Osteocyte (in vitro differentiated cells): Measurements from ENCODE around the gene EPHB2. TPM values are rescaled to one million over a fixed set of nuclear protein-coding genes. Genes with fewer than 3 reads are reported as not detected.

Source experiments
- DNase-seq: peaks from one replicate; pipeline ENCODE4 v3.0.0; 2021; ENCODE audit warnings: mixed read lengths; ENCODE audit not compliant: unreplicated experiment; ENCODE audit errors: extremely low spot score
- H3K27ac Mint-ChIP-seq: one replicate; pipeline ENCODE4 v1.8.0; 2021; ENCODE audit warnings: mild to moderate bottlenecking, mixed read lengths; ENCODE audit not compliant: unreplicated experiment
- H3K27me3 Mint-ChIP-seq: one replicate; pipeline ENCODE4 v1.8.0; 2021; ENCODE audit warnings: mixed read lengths; ENCODE audit not compliant: unreplicated experiment
- H3K36me3 Mint-ChIP-seq: one replicate; pipeline ENCODE4 v1.8.0; 2021; ENCODE audit warnings: mixed read lengths; ENCODE audit not compliant: unreplicated experiment
- H3K4me1 Mint-ChIP-seq: one replicate; pipeline ENCODE4 v1.8.0; 2021; ENCODE audit warnings: mixed read lengths; ENCODE audit not compliant: unreplicated experiment
- H3K4me3 Mint-ChIP-seq: one replicate; pipeline ENCODE4 v1.8.0; 2021; ENCODE audit warnings: mild to moderate bottlenecking, moderate library complexity, mixed read lengths; ENCODE audit not compliant: unreplicated experiment
- H3K9me3 Mint-ChIP-seq: one replicate; pipeline ENCODE4 v1.8.0; 2021; ENCODE audit warnings: mixed read lengths; ENCODE audit not compliant: unreplicated experiment
- CTCF ChIP-seq: fragments of 200-600 bp; sonication (generic); IDR thresholded peaks from 2 replicates; pipeline ENCODE4 v1.5.0; 2021; ENCODE audit warnings: antibody characterized with exemption, mild to moderate bottlenecking, moderate library complexity
- total RNA-seq: library from RNA; stranded (reverse); gene quantifications from 2 replicates; pipeline ENCODE4 v1.2.1, GENCODE V29; 2021

EPHB2 gene
- total RNA-seq, 1 donor from 2014 or later: 32.5 TPM

- DNase-seq: no peak
- no peak for TF ChIP-seq CTCF
- Mint-ChIP-seq H3K4me3 (no peak overlapping the region), H3K27me3 (no peaks in the 10 kb centered on the region), H3K36me3 (no peaks in the 10 kb centered on the region), H3K9me3 (no peaks in the 10 kb centered on the region), H3K4me1 (peaks cover 4% of the 10 kb centered on the region), H3K27ac (no peak overlapping the region)
These were observed 102.6 kb downstream of the EPHB2 start for GRCh38 chr1:22812993-22813790.

GRCh38 chr1:22814176-22815042 is 103.8 kb downstream of the EPHB2 start:
- Mint-ChIP-seq H3K4me3 (no peak overlapping the region), H3K4me1 (peaks cover 1% of the 10 kb centered on the region), H3K9me3 (no peaks in the 10 kb centered on the region), H3K27me3 (no peaks in the 10 kb centered on the region), H3K36me3 (no peaks in the 10 kb centered on the region), H3K27ac (no peak overlapping the region)
- no peak for TF ChIP-seq CTCF
- no peak for DNase-seq

GRCh38 chr1:22815043-22815365 is 104.4 kb downstream of the EPHB2 start:
- no peak overlapping the region for H3K27ac Mint-ChIP-seq
- H3K4me3 Mint-ChIP-seq: no peak overlapping the region
- H3K36me3 Mint-ChIP-seq: no peaks in the 10 kb centered on the region
- H3K4me1 Mint-ChIP-seq: peaks cover 1% of the 10 kb centered on the region
- no peaks in the 10 kb centered on the region for H3K27me3 Mint-ChIP-seq
- TF ChIP-seq CTCF: no peak
- DNase-seq: no peak
- H3K9me3 Mint-ChIP-seq: no peaks in the 10 kb centered on the region

GRCh38 chr1:22815421-22816066 is 104.9 kb downstream of the EPHB2 start:
- DNase-seq: no peak
- H3K27me3 Mint-ChIP-seq: no peaks in the 10 kb centered on the region
- H3K9me3 Mint-ChIP-seq: no peaks in the 10 kb centered on the region
- H3K36me3 Mint-ChIP-seq: no peaks in the 10 kb centered on the region
- no peak for TF ChIP-seq CTCF
- peaks cover 1% of the 10 kb centered on the region for H3K4me1 Mint-ChIP-seq
- no peak overlapping the region for H3K27ac Mint-ChIP-seq
- no peak overlapping the region for H3K4me3 Mint-ChIP-seq
